HEK293T (cell line): ENCODE data around the gene MMP3.

Source experiments
- CTCF ChIA-PET: fragments of 350-600 bp; formaldehyde crosslinking; extraction: SDS; loops from one replicate; lab custom pipeline; 2021; ENCODE audit warnings: antibody characterized with exemption, inconsistent platforms; lab: Yijun Ruan, JAX
- POLR2A ChIA-PET: fragments of 350-600 bp; formaldehyde crosslinking; extraction: SDS; loops from one replicate; lab custom pipeline; 2020; ENCODE audit warnings: antibody characterized with exemption, inconsistent platforms; lab: Yijun Ruan, JAX
- DNase-seq: peaks from one replicate; pipeline ENCODE4 v3.0.0; 2012; ENCODE audit warnings: mixed read lengths; ENCODE audit errors: extremely low spot score
- ARNT ChIP-seq: fragments of 450-650 bp; IDR thresholded peaks from 2 replicates; pipeline ENCODE4 v1.6.1; 2017; ENCODE audit warnings: mild to moderate bottlenecking
- BHLHE40 ChIP-seq: fragments of 450-650 bp; IDR thresholded peaks from 2 replicates; pipeline ENCODE4 v1.6.1; 2016; ENCODE audit warnings: mild to moderate bottlenecking, moderate library complexity, borderline replicate concordance
- CTBP1 ChIP-seq: fragments of 450-650 bp; IDR thresholded peaks from 2 replicates; pipeline ENCODE4 v1.6.1; 2016; ENCODE audit warnings: borderline replicate concordance
- ELF4 ChIP-seq: fragments of 450-650 bp; IDR thresholded peaks from 2 replicates; pipeline ENCODE4 v1.6.1; 2017; ENCODE audit warnings: antibody characterized with exemption
- FOXA1 ChIP-seq: fragments of 450-650 bp; IDR thresholded peaks from 2 replicates; pipeline ENCODE4 v1.6.1; 2016; ENCODE audit warnings: mild to moderate bottlenecking
- FOXK2 ChIP-seq: fragments of 450-650 bp; IDR thresholded peaks from 2 replicates; pipeline ENCODE4 v1.6.1; 2016; ENCODE audit warnings: mild to moderate bottlenecking
- FOXM1 ChIP-seq: fragments of 450-650 bp; IDR thresholded peaks from 2 replicates; pipeline ENCODE4 v1.6.1; 2017; ENCODE audit warnings: mild to moderate bottlenecking, borderline replicate concordance
- HDGF ChIP-seq: fragments of 450-650 bp; IDR thresholded peaks from 2 replicates; pipeline ENCODE4 v1.6.1; 2017; ENCODE audit warnings: antibody characterized with exemption, borderline replicate concordance
- L3MBTL2 ChIP-seq: fragments of 450-650 bp; conservative IDR thresholded peaks from 2 replicates; pipeline ENCODE4 v1.6.1; 2016; ENCODE audit warnings: mild to moderate bottlenecking
- LEF1 ChIP-seq: fragments of 450-650 bp; IDR thresholded peaks from 2 replicates; pipeline ENCODE4 v1.6.1; 2017; ENCODE audit warnings: mild to moderate bottlenecking, borderline replicate concordance
- NFRKB ChIP-seq: fragments of 450-650 bp; IDR thresholded peaks from 2 replicates; pipeline ENCODE4 v1.6.1; 2016; ENCODE audit warnings: mild to moderate bottlenecking, moderate library complexity
- SP1 ChIP-seq: fragments of 450-650 bp; IDR thresholded peaks from 2 replicates; pipeline ENCODE4 v1.6.1; 2017
- SUZ12 ChIP-seq: fragments of 450-650 bp; IDR thresholded peaks from 2 replicates; pipeline ENCODE4 v1.6.1; 2016; ENCODE audit warnings: mild to moderate bottlenecking
- TARDBP ChIP-seq: fragments of 450-650 bp; IDR thresholded peaks from 2 replicates; pipeline ENCODE4 v1.6.1; 2016
- ZNF384 ChIP-seq: fragments of 450-650 bp; IDR thresholded peaks from 2 replicates; pipeline ENCODE4 v1.6.1; 2016
- TF ChIP-seq, protein P1 (sequence below): fragments of 450-650 bp; IDR thresholded peaks from 2 replicates; pipeline ENCODE4 v1.6.1; 2016

MMP3 gene

DNA sequence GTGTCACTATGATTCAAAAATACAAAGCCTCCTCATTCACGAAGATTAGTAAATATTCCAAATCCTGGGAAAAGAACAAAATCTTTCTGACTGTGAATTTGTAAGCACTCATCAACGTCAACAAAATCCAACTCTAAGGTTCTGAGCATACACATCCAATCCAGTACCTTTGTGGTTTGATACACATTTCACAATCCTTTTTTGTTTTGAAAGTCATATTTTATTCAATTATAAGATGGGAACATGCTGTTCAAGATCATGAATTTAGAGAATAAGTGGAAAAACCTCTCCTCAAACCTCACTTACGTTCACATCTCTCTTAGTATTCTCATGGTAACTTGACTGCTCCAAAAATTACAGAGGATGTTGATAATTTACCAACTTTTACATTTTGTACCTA is 9.6 kb upstream of the MMP3 start:
- TF ChIP-seq ARNT (no peak), NFRKB (no peak), SUZ12 (no peak), L3MBTL2 (no peak), FOXA1 (no peak), LEF1 (no peak), BHLHE40 (no peak), FOXM1 (no peak), ELF4 (no peak), HDGF (no peak), FOXK2 (no peak)
- TF ChIP-seq, protein P1, sequence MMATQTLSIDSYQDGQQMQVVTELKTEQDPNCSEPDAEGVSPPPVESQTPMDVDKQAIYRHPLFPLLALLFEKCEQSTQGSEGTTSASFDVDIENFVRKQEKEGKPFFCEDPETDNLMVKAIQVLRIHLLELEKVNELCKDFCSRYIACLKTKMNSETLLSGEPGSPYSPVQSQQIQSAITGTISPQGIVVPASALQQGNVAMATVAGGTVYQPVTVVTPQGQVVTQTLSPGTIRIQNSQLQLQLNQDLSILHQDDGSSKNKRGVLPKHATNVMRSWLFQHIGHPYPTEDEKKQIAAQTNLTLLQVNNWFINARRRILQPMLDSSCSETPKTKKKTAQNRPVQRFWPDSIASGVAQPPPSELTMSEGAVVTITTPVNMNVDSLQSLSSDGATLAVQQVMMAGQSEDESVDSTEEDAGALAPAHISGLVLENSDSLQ = no peak
- ChIA-PET CTCF (no interaction called here), POLR2A (no interaction called here)
- no peak for DNase-seq

DNA sequence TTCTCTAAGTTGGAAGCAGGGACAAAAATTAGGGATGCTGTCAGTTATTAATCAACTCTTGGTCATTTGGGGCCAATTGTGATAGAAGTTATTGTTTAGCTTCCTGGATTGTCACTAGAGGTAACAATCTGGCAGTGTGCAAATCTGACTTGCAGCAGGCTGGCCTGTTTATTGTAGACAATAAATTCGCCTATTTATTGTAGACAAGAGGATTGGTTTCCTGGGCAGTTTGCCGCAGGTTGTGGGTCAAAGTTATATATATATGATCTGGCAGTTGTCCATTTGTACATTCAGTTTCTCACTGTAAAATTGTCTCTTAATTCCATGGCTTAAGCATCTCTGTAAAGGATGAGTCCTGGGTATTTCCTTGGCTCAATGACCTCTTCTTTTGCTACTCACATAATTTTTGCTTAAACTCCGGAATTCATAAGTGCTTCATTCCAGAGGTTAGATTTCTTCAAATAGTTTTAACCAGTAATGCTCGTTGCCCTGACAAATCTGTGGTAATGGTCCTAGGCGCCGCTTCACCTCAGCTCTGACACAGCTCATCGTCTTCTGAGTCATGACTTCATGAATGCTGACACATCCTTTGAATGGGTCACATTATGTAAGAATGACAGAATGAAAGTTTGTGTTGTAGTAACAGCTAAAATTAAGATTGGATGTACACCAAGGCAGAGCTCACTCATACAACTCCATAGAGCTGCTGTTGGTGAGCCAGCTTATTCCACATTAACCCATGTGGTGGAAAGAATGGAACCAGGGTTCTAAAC is 7.8 kb upstream of the MMP3 start:
- ChIA-PET CTCF (interaction anchor here (0.6 kb wide), 1 partner anchor 41 kb away, joined by 3 read pairs; no protein-coding TSS in a partner anchor), POLR2A (no interaction called here)
- DNase-seq = no peak
- TF ChIP-seq ARNT = no peak
- no peak for TF ChIP-seq TARDBP
- no peak for TF ChIP-seq HDGF
- TF ChIP-seq L3MBTL2 = no peak
- TF ChIP-seq SUZ12 = no peak
- TF ChIP-seq FOXK2 = no peak
- TF ChIP-seq FOXA1 = no peak
- TF ChIP-seq SP1 = no peak
- no peak for TF ChIP-seq ELF4
- no peak for TF ChIP-seq NFRKB
- TF ChIP-seq, protein P1 = no peak
- TF ChIP-seq BHLHE40 = no peak
- no peak for TF ChIP-seq FOXM1
- no peak for TF ChIP-seq ZNF384
- no peak for TF ChIP-seq CTBP1
- no peak for TF ChIP-seq LEF1

DNA sequence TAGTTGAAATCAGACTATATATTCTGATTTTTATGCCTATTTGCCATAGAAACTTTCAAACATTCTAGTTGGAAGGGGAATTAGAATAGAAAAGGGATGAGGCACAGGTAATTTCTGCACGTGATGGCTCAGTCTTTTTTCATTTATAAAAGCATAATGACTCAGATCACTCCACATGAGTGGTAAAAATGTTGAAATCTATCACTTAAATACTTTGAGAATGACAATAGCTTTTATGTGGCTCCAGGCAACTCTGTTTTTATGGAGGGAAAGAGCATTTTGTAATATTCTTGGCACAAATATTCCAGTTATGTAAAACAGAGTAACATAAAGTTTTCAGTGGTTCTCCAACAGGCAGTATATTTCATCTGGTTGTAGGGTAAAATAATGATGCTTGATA is 5.9 kb upstream of the MMP3 start:
- ChIA-PET CTCF (no interaction called here), POLR2A (no interaction called here)
- no peak for TF ChIP-seq TARDBP
- TF ChIP-seq, protein P1 = no peak
- no peak for TF ChIP-seq BHLHE40
- no peak for TF ChIP-seq FOXK2
- DNase-seq = no peak

DNA sequence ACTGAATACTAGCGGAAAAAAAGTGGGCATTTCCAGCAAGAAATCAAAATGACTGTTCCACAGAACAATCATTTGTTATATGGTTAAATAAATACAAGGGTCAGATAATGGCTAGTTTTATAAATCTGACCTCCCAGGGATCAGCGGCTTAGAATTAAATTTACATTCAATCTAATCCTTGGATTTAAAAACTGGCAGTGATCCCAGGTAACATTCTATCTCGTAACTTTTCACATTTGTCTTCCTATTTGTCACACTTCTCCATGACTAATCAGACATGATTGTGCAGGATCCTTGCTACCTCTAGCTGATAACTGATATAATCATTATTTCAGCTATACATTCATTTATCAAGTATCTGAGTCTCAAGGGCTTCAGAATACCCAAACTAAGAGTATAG is 2.9 kb upstream of the MMP3 start:
- POLR2A ChIA-PET = no interaction called here

DNA sequence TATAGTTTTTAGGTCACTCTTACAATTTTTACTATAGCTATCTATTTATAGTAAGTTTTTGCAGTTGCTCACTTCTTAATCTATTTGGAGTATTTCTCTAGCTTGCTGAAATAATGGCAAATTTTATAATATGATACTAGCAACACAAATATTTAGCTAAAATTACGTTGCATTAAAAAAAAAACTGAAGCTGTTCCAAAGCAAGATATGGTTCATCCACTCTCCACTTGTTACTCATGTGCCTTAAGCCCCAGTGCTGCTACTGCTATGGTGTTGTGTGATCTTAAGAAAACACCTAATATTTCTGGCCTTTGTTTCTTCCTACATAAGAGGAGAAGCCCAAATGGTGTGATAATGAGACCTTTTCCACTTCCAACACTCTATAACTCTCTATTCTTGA is 479 bp downstream of the MMP3 start:
- CTCF ChIA-PET = interaction anchor here (0.6 kb wide), 1 partner anchor 28 kb away, joined by 3 read pairs; no protein-coding TSS in a partner anchor
- POLR2A ChIA-PET = no interaction called here
- no peak for DNase-seq
- TF ChIP-seq BHLHE40 = no peak
- no peak for TF ChIP-seq ZNF384
- no peak for TF ChIP-seq SP1

More for the DNA sequence above, 2.9 kb upstream of the MMP3 start:
- CTCF ChIA-PET = interaction anchor here (0.9 kb wide), 1 partner anchor 68 kb away, joined by 5 read pairs; no protein-coding TSS in a partner anchor
- TF ChIP-seq L3MBTL2 (no peak), CTBP1 (no peak), FOXK2 (no peak), BHLHE40 (no peak), LEF1 (no peak), HDGF (no peak), TARDBP (no peak), ELF4 (no peak), ARNT (no peak), NFRKB (no peak), FOXM1 (no peak), SUZ12 (no peak), FOXA1 (no peak)
- TF ChIP-seq, protein P1 = no peak
- DNase-seq = no peak

DNA sequence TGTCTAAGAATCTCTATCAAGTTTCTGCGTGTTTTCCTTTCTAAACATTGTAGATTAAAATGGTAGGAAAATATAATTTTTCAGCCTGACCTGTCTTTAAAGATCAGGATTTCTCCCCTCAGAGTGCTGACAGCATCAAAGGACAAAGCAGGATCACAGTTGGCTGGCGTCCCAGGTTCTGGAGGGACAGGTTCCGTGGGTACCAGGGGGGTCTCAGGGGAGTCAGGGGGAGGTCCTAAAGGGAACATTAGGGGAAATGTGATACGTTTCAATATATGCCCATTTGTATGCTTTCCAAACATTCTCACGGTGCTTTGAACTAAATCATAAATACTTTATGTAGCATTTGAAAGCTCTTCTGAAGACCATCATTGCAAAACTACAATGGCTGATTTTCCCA is 3.4 kb downstream of the MMP3 start:
- ChIA-PET POLR2A (no interaction called here), CTCF (no interaction called here)
- TF ChIP-seq CTBP1 (no peak), ELF4 (no peak), HDGF (no peak), L3MBTL2 (no peak), ARNT (no peak), TARDBP (no peak), FOXM1 (no peak), SP1 (no peak), FOXA1 (no peak), FOXK2 (no peak), SUZ12 (no peak), NFRKB (no peak), ZNF384 (no peak)
- TF ChIP-seq, protein P1 = no peak
- DNase-seq = no peak
